ENCODE results near the gene KIAA0825.

The KIAA0825 gene

GRCh38 chr5:94505327-94506068 is 112.9 kb downstream of the KIAA0825 start:
- no peak for DNase-seq (ENCODE audit: low read depth in 2 of 3, low spot score in 1 of 3)

- no peak for DNase-seq (ENCODE audit: low read depth in 2 of 3, low spot score in 1 of 3)
Measured at GRCh38 chr5:94503677-94504076, 114.7 kb downstream of the KIAA0825 start.

GRCh38 chr5:94501365-94501764 is 117.0 kb downstream of the KIAA0825 start:
- no peak for DNase-seq (ENCODE audit: low read depth in 2 of 3, low spot score in 1 of 3)

- no peak for DNase-seq (ENCODE audit: low read depth in 2 of 3, low spot score in 1 of 3)
Measured at GRCh38 chr5:94499806-94500205, 118.6 kb downstream of the KIAA0825 start.

GRCh38 chr5:94498199-94498598 is 120.2 kb downstream of the KIAA0825 start:
- no peak for DNase-seq (ENCODE audit: low read depth in 2 of 3, low spot score in 1 of 3)

GRCh38 chr5:94485067-94485466 is 133.3 kb downstream of the KIAA0825 start:
- DNase-seq (ENCODE audit: low read depth in 2 of 3, low spot score in 1 of 3) = no peak

GRCh38 chr5:94481059-94481458 is 137.3 kb downstream of the KIAA0825 start:
- DNase-seq (ENCODE audit: low read depth in 2 of 3, low spot score in 1 of 3) = no peak

GRCh38 chr5:94480486-94480885 is 137.9 kb downstream of the KIAA0825 start:
- no peak for DNase-seq (ENCODE audit: low read depth in 2 of 3, low spot score in 1 of 3)

GRCh38 chr5:94473936-94474335 is 144.5 kb downstream of the KIAA0825 start:
- no peak for DNase-seq (ENCODE audit: low read depth in 2 of 3, low spot score in 1 of 3)

GRCh38 chr5:94471521-94471920 is 146.9 kb downstream of the KIAA0825 start:
- DNase-seq (ENCODE audit: low read depth in 2 of 3, low spot score in 1 of 3) = no peak

- DNase-seq (ENCODE audit: low read depth in 2 of 3, low spot score in 1 of 3) = no peak
Measured at GRCh38 chr5:94470802-94471201, 147.6 kb downstream of the KIAA0825 start.

GRCh38 chr5:94469894-94470329 is 148.5 kb downstream of the KIAA0825 start:
- no peak for DNase-seq (ENCODE audit: low read depth in 2 of 3, low spot score in 1 of 3)

GRCh38 chr5:94467954-94468930 is 150.2 kb downstream of the KIAA0825 start:
- DNase-seq (ENCODE audit: low read depth in 2 of 3, low spot score in 1 of 3) = no peak

- no peak for DNase-seq (ENCODE audit: low read depth in 2 of 3, low spot score in 1 of 3)
Measured at GRCh38 chr5:94467346-94467953, 151.0 kb downstream of the KIAA0825 start.

GRCh38 chr5:94463739-94464138 is 154.7 kb downstream of the KIAA0825 start:
- DNase-seq (ENCODE audit: low read depth in 2 of 3, low spot score in 1 of 3) = no peak

- no peak for DNase-seq (ENCODE audit: low read depth in 2 of 3, low spot score in 1 of 3)
Measured at GRCh38 chr5:94461131-94461530, 157.3 kb downstream of the KIAA0825 start.

GRCh38 chr5:94459915-94460314 is 158.5 kb downstream of the KIAA0825 start:
- DNase-seq (ENCODE audit: low read depth in 2 of 3, low spot score in 1 of 3) = no peak

GRCh38 chr5:94457788-94458187 is 160.6 kb downstream of the KIAA0825 start:
- DNase-seq (ENCODE audit: low read depth in 2 of 3, low spot score in 1 of 3) = no peak

- DNase-seq (ENCODE audit: low read depth in 2 of 3, low spot score in 1 of 3) = no peak
Measured at GRCh38 chr5:94445726-94446125, 172.7 kb downstream of the KIAA0825 start.

- no peak for DNase-seq (ENCODE audit: low read depth in 2 of 3, low spot score in 1 of 3)
Measured at GRCh38 chr5:94442991-94443390, 175.4 kb downstream of the KIAA0825 start.

- DNase-seq (ENCODE audit: low read depth in 2 of 3, low spot score in 1 of 3) = no peak
Measured at GRCh38 chr5:94442076-94442475, 176.3 kb downstream of the KIAA0825 start.

- no peak for DNase-seq (ENCODE audit: low read depth in 2 of 3, low spot score in 1 of 3)
Measured at GRCh38 chr5:94440015-94440414, 178.4 kb downstream of the KIAA0825 start.
